ENCODE data around the gene P2RY11. TPM values are rescaled to one million over a fixed set of nuclear protein-coding genes. Genes with fewer than 3 reads are reported as not detected.
A peak's percentile ranks its signal among the peaks of the same experiment; 100 is the strongest.

The P2RY11 gene
- total RNA-seq, 2 experiments from 2014 or later = 11.9 to 43.3 TPM

GRCh38 chr19:10086591-10087192, 24.8 kb upstream of the P2RY11 start:
- Histone ChIP-seq H3K9me3 (ENCODE audit: low read length) (no peaks in the 10 kb centered on the region), H3K27ac (ENCODE audit: low read depth, low read length, poor library complexity, severe bottlenecking) (no peak overlapping the region), H3K4me1 (ENCODE audit: insufficient read depth, low read length, poor library complexity, severe bottlenecking) (peaks cover 12% of the 10 kb centered on the region), H3K9me2 (ENCODE audit: insufficient read depth, low read length) (no peaks in the 10 kb centered on the region), H3K4me2 (ENCODE audit: low read length) (peak overlapping the region; percentile 97), H4K20me1 (ENCODE audit: insufficient read depth, low read length) (no peaks in the 10 kb centered on the region), H3K79me2 (ENCODE audit: insufficient read depth, low read depth, low read length) (peaks cover 5% of the 10 kb centered on the region; the same call in 1 of the 2 replicates), H3K4me3 (ENCODE audit: low read depth, low read length, poor library complexity, severe bottlenecking) (peak overlapping the region; percentile 99), H2AFZ (ENCODE audit: low read length) (peak overlapping the region; percentile 88), H3K36me3 (ENCODE audit: insufficient read depth, low read length) (no peaks in the 10 kb centered on the region)
- intact Hi-C loops (cut with micrococcal nuclease; ENCODE audit: unreplicated experiment) = no loop called here
- ChIA-PET CTCF (ENCODE audit: unreplicated experiment) (no interaction called here), POLR2A (no interaction called here)
- no TSS peak for BruUV-seq (replicated peaks)
- DNase-seq (ENCODE audit: low spot score) = no peak
- TF ChIP-seq EZH2phosphoT487 (IDR thresholded peaks at IDR 0.05; ENCODE audit: borderline replicate concordance, low read depth, low read length) (no peak), CTCF (conservative IDR thresholded peaks at IDR 0.05; ENCODE audit: low read length) (no peak)

GRCh38 chr19:10087296-10088061, 24.0 kb upstream of the P2RY11 start:
- intact Hi-C loops (cut with micrococcal nuclease; ENCODE audit: unreplicated experiment) = no loop called here
- ChIA-PET CTCF (ENCODE audit: unreplicated experiment) (no interaction called here), POLR2A (no interaction called here)
- Histone ChIP-seq H3K36me3 (ENCODE audit: insufficient read depth, low read length) (0 out of 2 replicates have a peak, but pooled peaks cover 3% of the 10 kb centered on the region), H3K27ac (ENCODE audit: low read depth, low read length, poor library complexity, severe bottlenecking) (no peak overlapping the region), H3K4me1 (ENCODE audit: insufficient read depth, low read length, poor library complexity, severe bottlenecking) (peaks cover 20% of the 10 kb centered on the region), H3K9me3 (ENCODE audit: low read length) (no peaks in the 10 kb centered on the region), H4K20me1 (ENCODE audit: insufficient read depth, low read length) (no peaks in the 10 kb centered on the region), H3K9me2 (ENCODE audit: insufficient read depth, low read length) (no peaks in the 10 kb centered on the region), H3K4me3 (ENCODE audit: low read depth, low read length, poor library complexity, severe bottlenecking) (peak overlapping the region; percentile 99), H2AFZ (ENCODE audit: low read length) (no peak overlapping the region; the same call in 1 of the 2 replicates), H3K79me2 (ENCODE audit: insufficient read depth, low read depth, low read length) (peaks cover 5% of the 10 kb centered on the region; the same call in 1 of the 2 replicates), H3K4me2 (ENCODE audit: low read length) (peak overlapping the region; percentile 97)
- no peak for TF ChIP-seq CTCF (conservative IDR thresholded peaks at IDR 0.05; ENCODE audit: low read length)
- no peak for TF ChIP-seq EZH2phosphoT487 (IDR thresholded peaks at IDR 0.05; ENCODE audit: borderline replicate concordance, low read depth, low read length)
- DNase-seq (ENCODE audit: low spot score) = no peak
- BruUV-seq (replicated peaks) = no TSS peak

Data from OCI-LY7 (cell line).